NCI-H1694 treated with DMSO at 0.1 percent for 48 hours (cell line): ENCODE measurements around the gene NRSN2.
"Not testable (repeated sequence)": the region's sequence is repeated elsewhere in the genome, so short reads cannot be mapped to it uniquely, and the experiment has no call there.

Experiments used
- DNase-seq: peaks from one replicate; lab custom pipeline; 2025; lab: John Stamatoyannopoulos, UW

Gene NRSN2

DNA sequence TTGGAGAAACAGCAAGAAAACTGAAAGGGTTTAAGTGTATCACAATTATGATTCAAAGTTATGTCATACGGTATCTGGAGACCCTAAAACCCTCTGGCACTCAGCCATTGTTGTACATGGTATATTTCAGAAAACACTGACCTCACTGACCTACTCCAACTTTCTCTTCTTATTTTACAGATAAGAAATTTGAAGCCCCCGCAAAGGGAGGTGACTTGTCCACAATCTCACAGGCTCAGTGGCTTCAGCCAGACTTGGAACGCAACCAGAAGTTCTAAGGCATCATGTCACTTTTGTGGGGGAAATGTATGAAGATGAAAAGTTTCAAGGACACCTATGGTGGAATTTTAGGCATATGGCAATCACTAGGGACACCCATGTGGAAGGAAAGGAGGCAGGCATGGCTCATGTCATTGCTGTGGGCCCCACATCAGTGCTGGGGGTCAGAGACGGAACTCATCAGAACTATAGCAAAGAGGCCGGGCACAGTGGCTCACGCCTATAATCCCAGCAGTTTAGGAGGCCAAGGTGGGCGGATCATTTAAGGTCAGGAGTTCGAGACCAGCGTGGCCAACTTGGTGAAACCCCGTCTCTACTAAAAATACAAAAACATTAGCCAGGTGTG, 28.5 kb downstream of the NRSN2 start:
- DNase-seq = no peak

DNA sequence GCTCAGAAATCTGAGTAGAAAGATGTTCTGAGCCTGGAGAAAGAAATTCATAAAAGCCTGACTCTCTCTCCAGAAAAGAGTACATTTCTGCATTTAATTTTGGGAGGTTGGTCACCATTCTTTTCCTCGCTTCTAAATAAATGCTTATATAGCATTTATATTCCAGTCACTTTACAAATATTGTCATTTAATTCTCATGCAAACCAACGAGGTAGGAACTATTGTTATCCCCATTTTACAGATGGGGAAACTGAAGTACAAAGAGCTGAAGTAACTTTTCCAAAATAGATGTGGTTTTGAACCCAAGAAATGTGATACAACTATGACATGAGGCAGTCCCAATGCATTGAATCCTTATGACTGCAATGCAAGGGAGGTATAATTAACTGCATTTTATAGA, 29.2 kb downstream of the NRSN2 start:
- no peak for DNase-seq

DNA sequence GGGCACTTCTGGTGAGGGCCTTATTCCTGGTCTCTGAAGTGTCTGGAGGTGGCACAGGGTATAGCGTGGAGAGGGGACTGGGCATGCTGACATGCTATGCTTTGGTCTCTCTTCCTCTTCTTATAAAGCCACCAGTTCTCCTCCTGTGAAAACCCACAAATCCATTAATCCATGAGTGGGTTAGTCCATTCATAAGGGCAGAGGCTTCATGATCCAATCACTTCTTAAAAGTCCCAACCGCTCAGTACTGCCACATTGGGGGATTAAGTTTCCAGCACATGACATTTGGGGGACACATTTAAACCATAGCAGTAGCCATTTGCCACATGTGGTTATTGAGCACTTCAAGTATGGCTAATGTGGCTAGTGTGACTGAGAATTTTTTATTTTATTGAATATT, 29.8 kb downstream of the NRSN2 start:
- no peak for DNase-seq

DNA sequence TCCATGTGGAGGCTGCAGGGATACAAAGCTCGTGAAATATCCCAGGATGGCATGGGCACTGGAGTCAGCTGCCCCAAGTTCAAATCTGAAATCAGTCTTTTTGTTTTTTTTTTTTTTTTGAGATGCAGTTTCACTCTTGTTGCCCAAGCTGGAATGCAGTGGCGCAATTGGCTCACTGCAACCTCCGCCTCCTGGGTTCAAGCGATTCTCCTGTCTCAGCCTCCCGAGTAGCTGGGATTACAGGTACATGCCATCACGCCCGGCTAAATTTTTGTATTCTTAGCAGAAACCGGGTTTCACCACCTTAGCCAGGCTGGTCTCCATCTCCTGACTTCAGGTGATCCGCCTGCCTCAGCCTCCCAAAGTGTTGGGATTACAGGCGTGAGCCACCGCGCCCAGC, 30.7 kb downstream of the NRSN2 start:
- DNase-seq = not testable (repeated sequence)

DNA sequence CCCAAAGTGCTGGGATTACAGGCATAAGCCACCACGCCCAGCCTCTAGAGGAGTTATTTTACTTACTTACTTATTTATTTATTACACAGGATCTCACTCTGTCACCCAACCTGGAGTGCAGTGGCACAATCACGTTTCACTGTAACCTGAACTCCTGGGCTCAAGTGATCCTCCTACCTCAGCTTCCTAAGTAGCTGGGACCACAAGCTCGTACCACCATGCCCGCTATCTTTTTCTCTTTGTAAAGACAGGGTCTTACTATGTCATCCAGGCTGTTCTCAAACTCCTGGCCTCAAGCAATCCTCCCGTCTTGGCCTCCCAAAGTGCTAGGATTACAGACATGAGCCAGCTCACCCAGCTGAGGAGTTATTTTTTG, 32.0 kb downstream of the NRSN2 start:
- DNase-seq = no peak

DNA sequence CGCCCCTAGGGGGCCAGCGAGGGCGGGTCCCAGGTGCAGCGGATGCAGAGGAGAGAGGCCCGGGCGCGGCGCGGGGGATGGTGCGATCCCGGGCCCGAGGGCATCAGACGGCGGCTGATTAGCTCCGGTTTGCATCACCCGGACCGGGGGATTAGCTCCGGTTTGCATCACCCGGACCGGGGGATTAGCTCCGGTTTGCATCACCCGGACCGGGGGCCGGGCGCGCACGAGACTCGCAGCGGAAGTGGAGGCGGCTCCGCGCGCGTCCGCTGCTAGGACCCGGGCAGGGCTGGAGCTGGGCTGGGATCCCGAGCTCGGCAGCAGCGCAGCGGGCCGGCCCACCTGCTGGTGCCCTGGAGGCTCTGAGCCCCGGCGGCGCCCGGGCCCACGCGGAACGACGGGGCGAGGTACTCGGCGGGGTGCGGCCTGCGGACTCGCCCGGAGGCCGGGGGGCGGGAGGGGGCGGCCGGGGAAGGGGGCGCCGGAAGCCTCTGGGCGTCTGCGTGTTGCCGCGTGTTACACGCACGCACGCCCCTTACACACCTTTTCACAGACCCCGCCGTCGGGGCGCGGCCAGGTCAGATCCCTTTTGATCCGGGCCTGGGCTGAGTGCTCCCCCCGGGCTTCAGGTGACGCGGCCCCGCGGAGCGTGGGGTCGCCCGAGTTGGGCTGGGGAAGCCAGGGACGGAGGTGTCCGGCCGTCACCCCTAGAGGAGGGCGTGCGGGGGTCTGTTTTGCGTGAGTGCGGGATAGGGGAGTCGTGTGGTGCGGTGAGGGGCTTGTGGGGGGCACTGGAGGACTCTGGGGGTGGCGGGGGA, 34.1 kb downstream of the NRSN2 start:
- DNase-seq = peak; percentile 15

DNA sequence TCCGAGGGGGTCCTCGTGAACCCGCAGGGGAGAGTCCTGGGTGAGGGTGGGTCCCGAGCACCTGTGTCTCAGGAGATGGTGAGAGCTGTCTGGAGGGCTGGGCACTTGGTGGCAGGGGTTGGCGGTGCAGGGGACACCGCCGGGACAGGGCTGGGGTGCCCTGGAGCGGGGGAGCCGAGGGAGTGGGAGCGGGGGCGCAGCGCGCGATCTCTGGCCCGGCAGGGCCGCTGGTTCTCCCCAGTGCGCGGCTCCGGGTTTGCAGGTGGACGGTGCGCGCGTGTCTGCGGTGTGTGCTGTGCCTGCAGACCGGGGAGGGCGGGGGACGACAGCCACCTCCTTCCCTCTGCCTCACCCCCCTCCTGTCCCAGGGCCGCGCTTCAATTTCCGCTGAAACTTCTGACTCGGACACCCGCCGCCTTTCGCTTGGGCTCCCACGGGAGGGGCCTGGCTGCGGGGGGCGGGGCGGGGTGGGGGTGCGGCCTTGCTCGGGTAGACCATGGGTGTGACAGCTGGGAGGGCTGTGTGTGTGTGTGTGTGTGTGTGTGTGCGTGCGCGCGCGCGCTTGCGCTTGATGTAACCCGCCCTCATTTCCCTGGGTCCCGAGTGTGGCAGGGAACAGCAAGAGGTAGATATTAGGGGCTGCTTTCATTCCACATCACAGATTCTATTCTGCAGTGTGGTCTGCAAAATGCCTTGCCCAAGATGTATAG, 34.8 kb downstream of the NRSN2 start:
- DNase-seq = peak; percentile 38

DNA sequence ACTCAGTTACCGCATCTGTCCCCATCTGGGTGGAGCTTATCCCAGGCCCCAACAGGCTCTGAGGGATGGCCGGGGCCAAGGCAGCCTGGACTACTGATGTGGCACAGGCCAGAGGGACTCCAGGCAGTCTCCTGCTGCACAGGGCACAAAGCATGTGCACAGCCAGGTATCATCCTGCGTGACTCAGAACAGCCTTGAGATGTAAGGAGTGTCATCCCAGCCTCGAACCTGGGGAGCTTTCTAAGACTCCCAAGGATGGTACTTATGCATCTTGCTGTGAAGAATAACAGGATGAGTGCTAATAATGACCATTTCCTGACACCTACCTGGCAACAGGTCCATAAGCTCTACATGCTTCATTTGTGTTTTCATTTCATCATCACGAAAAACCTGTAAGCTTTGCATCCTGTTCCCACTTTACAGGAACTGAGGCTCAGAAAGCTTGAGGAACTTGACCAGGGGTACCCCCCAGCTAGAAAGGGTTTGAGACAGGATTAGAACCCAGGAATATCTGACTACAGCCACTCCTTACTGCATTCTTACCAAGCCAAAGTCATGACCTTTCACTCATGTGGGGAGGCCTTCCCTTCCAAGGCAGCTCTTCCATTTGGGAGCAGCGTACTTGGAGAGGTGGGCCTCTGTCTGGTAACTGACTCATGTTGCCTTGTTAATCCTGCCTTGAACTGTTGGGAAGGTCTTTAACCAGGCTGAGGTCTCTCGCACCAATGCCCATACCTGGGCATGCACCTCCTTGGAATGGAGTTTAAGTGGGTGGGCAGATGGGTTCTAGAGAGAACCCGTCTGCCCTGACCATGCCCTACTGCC, 35.6 kb downstream of the NRSN2 start:
- no peak for DNase-seq

DNA sequence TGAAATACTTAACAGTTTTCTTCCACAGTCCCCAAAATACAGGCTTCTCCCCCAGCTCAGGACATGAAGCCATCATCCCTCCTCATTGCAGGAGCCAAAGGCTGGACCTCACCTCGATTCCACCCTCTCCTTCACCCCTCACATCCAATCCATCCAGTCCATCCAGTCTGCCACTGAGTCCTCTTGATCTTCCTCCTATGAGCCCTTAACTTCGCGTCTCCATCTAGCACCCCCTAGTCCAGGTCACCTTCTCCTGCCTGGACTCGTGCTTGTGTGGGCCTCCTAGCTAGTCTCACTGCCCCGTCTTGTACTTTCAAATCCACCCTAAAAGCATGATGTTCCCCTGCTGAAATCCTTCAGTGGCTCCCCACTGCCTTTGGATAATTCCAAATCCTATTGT, 37.0 kb downstream of the NRSN2 start:
- no peak for DNase-seq

DNA sequence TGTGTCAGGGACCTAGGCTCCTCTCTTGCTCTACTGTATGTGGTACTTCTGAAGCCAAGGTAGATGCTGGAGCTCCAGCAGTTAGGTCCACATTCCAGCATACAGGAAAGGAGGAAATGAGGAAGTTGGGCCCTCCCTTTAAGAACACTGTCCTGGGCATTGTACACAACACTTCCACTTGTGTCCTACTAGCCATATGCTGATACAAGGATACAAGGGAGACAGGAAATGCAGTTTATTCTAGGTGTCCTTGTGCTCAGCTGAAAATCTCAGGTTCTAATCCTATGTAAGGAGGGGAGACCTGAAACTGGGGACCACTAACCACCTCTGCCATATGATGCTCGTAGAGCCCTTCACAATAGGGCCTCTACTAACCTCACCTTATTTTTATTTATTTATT, 37.8 kb downstream of the NRSN2 start:
- no peak for DNase-seq

DNA sequence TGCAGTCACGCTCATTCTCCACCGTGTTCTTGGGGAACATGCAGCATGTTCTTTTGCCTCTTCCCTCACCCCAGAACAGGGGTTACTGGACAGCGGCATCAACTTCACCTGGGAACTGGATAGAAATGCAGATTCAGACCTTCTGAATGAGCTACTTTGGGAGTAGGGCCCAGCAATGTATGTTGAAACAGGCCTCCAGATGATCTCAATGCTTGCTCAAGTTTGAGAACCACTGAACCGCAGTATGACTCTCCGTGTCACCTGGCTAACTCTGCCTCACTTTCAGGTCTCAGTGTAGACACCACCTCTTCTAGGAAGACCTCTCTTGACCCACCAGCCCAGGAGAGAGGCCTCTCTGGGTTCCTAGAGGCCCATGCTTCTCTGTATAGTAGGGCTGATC, 38.5 kb downstream of the NRSN2 start:
- no peak for DNase-seq

DNA sequence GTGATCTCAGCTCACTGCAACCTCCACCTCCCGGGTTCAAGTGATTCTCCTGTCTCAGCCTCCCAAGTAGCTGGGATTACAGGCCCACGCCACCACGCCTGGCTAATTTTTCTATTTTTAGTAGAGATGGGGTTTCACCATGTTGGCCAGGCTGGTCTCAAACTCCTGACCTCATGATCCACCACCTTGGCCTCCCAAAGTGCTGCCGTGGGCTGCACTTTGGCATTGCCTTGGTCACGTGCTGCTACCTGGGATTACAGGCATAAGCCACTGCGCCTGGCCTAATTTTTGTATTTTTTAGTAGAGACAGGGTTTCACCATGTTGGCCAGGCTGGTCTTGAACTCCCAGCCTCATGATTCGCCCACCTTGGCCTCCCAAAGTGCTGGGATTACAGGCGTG, 39.7 kb downstream of the NRSN2 start:
- not testable (repeated sequence) for DNase-seq

DNA sequence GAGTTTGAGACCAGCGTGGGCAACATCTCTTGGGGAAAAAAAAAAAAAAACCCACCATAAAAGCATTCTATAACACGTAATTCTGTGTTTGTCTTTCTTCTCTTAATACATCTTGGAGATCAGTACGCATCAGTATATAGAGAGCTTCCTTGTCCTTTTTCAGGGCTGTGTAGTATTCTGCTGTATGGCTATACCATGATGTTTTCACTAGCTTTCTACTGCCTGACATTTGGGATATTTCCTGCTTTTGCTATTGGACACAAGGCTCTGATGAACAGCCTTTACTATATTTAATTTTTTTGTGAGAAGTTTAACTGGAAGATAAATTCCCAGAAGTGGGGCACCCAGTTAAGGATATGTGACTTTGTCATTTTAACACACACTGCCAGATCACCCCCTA, 40.6 kb downstream of the NRSN2 start:
- DNase-seq = no peak

DNA sequence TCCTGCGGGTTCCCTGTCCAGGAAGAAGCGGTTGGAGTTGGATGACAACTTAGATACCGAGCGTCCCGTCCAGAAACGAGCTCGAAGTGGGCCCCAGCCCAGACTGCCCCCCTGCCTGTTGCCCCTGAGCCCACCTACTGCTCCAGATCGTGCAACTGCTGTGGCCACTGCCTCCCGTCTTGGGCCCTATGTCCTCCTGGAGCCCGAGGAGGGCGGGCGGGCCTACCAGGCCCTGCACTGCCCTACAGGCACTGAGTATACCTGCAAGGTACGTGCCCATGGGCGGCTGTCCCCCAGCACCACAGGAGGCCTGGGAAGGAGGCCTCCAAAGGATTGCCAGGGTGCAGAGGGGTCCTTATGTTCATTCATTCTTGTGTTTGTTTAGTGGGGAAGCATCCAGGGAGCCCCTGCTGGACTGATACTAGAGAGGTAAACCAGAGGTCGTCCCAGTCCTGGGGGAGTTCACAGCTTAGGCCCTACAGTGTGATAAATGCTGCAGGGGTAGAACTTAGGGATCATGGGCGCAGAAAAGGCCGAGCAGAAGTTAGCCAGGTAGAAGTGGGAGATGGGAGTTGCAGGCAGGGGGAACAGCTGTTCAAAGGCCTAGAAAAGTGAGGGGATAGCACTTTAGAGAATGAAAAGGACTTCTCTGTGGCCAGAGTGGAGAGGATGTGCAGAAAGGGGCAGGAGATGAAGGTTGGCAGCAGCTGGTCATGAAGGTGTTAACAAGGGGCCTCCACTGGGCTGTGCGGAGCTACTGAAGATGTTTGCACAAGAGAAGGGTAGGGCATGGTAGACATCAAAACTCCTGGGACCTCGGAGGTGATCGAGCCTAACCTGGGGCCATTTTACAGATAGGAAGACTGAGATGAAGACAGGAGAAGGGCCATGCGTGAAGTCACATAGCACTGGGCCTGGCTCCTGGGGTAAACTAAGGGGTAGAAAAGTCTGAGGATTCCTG, 41.4 kb downstream of the NRSN2 start:
- DNase-seq = no peak

DNA sequence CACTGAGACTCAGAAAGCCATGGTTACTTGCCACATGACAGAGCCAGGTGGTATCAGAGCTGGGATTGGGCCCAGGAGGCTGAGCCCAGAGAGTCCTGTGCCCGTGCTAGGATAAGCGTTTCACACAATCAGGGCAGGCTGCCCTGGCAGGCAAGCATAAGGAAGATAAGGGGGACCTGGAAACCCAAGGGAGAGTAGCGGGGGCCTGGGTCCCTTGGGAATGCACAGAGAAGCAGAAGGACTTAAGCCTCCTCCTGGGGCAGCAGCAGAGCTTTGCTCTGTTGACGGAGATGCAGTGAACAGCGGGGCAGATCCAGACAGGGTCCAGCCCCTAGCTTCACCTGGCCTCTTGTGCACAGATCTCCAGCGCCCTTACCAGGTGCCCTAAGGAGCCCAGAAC, 42.3 kb downstream of the NRSN2 start:
- no peak for DNase-seq

DNA sequence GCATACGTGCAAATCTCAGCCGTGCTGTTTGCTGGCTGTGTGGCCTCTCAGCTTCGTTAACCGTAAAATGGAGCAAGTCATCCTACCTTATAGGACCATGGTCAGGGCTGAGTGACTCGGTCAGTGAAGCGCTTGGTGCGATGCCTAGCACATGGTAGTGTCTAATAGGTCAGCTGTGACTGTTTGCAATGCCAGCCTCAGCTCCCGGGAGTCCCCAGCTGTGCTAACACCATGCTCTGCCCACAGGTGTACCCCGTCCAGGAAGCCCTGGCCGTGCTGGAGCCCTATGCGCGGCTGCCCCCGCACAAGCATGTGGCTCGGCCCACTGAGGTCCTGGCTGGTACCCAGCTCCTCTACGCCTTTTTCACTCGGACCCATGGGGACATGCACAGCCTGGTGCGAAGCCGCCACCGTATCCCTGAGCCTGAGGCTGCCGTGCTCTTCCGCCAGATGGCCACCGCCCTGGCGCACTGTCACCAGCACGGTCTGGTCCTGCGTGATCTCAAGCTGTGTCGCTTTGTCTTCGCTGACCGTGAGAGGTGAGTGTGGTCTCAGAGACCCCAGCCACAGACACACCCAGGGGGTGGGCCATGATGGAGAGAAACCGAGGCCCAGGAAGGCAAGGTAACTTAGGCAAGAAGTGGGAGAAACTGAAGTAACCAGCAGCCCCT, 44.3 kb downstream of the NRSN2 start:
- no peak for DNase-seq

DNA sequence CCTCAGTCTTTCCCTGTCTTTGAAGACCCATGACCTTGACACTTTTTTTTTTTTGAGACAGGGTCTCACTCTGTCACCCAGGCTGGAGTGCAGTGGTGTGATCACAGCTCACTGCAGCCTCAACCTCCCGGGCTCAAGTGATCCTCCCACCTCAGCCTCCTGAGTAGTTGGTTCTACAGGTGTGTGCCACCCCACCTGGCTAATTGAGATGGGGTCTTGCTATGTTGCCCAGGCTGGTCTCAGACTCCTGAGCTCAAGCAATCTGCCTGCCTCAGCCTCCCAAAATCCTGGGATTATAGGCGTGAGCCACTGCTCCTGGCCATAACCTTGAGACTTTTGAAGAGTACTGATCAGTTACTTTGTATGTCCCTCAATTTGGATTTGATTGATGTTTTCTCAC, 46.4 kb downstream of the NRSN2 start:
- DNase-seq = not testable (repeated sequence)

DNA sequence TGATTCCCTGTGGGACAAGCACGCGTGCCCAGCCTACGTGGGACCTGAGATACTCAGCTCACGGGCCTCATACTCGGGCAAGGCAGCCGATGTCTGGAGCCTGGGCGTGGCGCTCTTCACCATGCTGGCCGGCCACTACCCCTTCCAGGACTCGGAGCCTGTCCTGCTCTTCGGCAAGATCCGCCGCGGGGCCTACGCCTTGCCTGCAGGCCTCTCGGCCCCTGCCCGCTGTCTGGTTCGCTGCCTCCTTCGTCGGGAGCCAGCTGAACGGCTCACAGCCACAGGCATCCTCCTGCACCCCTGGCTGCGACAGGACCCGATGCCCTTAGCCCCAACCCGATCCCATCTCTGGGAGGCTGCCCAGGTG, 49.3 kb downstream of the NRSN2 start:
- DNase-seq = no peak

DNA sequence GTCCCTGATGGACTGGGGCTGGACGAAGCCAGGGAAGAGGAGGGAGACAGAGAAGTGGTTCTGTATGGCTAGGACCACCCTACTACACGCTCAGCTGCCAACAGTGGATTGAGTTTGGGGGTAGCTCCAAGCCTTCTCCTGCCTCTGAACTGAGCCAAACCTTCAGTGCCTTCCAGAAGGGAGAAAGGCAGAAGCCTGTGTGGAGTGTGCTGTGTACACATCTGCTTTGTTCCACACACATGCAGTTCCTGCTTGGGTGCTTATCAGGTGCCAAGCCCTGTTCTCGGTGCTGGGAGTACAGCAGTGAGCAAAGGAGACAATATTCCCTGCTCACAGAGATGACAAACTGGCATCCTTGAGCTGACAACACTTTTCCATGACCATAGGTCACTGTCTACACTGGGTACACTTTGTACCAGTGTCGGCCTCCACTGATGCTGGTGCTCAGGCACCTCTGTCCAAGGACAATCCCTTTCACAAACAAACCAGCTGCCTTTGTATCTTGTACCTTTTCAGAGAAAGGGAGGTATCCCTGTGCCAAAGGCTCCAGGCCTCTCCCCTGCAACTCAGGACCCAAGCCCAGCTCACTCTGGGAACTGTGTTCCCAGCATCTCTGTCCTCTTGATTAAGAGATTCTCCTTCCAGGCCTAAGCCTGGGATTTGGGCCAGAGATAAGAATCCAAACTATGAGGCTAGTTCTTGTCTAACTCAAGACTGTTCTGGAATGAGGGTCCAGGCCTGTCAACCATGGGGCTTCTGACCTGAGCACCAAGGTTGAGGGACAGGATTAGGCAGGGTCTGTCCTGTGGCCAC, 49.9 kb downstream of the NRSN2 start:
- DNase-seq = no peak
